GM21360 (cell line): Measurements from ENCODE around the gene XRN2.

Experiments used
- ATAC-seq: cut with Tn5 transposase; IDR thresholded peaks from one replicate; pipeline ENCODE4 v1.9.1; 2021; ENCODE audit warnings: mild to moderate bottlenecking, moderate library complexity; ENCODE audit not compliant: unreplicated experiment

XRN2 gene

GRCh38 chr20:21303061-21303871 is at the start of gene XRN2:
XRN2 (plus strand) TSS chr20:21303331; CDS start chr20:21303399, 68 bp downstream.
- peak; percentile 93 for ATAC-seq

- ATAC-seq, result no peak
Observed at GRCh38 chr20:21257192-21257591, 45.9 kb upstream of the XRN2 start.

- ATAC-seq, result no peak
Observed at GRCh38 chr20:21258411-21258810, 44.7 kb upstream of the XRN2 start.

GRCh38 chr20:21259346-21259745 is 43.8 kb upstream of the XRN2 start:
- no peak for ATAC-seq

GRCh38 chr20:21262812-21263211 is 40.3 kb upstream of the XRN2 start:
- no peak for ATAC-seq

- ATAC-seq, result no peak
Observed at GRCh38 chr20:21265261-21266190, 37.6 kb upstream of the XRN2 start.

GRCh38 chr20:21266191-21266536 is 37.0 kb upstream of the XRN2 start:
- ATAC-seq, result no peak

GRCh38 chr20:21269772-21270171 is 33.4 kb upstream of the XRN2 start:
- no peak for ATAC-seq

- ATAC-seq, result no peak
Observed at GRCh38 chr20:21270806-21271205, 32.3 kb upstream of the XRN2 start.

GRCh38 chr20:21272279-21272678 is 30.9 kb upstream of the XRN2 start:
- peak; percentile 73 for ATAC-seq

GRCh38 chr20:21272679-21273078 is 30.5 kb upstream of the XRN2 start:
- peak; percentile 51 for ATAC-seq

GRCh38 chr20:21273755-21274386 is 29.3 kb upstream of the XRN2 start:
- no peak for ATAC-seq

- no peak for ATAC-seq
Observed at GRCh38 chr20:21278829-21279228, 24.3 kb upstream of the XRN2 start.

GRCh38 chr20:21279706-21280521 is 23.2 kb upstream of the XRN2 start:
- ATAC-seq, result no peak

GRCh38 chr20:21280522-21281016 is 22.6 kb upstream of the XRN2 start:
- ATAC-seq, result peak; percentile 51

GRCh38 chr20:21286775-21287174 is 16.4 kb upstream of the XRN2 start:
- ATAC-seq, result no peak

- no peak for ATAC-seq
Observed at GRCh38 chr20:21288587-21289370, 14.4 kb upstream of the XRN2 start.

GRCh38 chr20:21289651-21290050 is 13.5 kb upstream of the XRN2 start:
- ATAC-seq, result no peak

- ATAC-seq, result no peak
Observed at GRCh38 chr20:21291026-21291425, 12.1 kb upstream of the XRN2 start.

GRCh38 chr20:21294755-21295154 is 8.4 kb upstream of the XRN2 start:
- ATAC-seq, result no peak
